ENCODE measurements around the gene BACH1.

- TF ChIP-seq TAF1 (IDR thresholded peaks at IDR 0.05; ENCODE audit: low read depth, low read length) (no peak), BRCA1 (IDR thresholded peaks at IDR 0.05; ENCODE audit: low read depth, low read length) (no peak), FOSL1 (IDR thresholded peaks at IDR 0.05; ENCODE audit: insufficient read depth, low read depth, low read length) (no peak), TEAD4 (IDR thresholded peaks at IDR 0.05; ENCODE audit: low read depth, low read length) (no peak)
Observed at GRCh38 chr21:29384683-29385359, 86.1 kb downstream of the BACH1 start.

Measured in H1 (cell line).